MCF 10A (cell line): ENCODE results near the gene LBX1. TPM values are rescaled to one million over a fixed set of nuclear protein-coding genes. Genes with fewer than 3 reads are reported as not detected.

Experiments
- BruUV-seq: library from RNA; stranded (reverse); fragments of 400-500 nt; replicated peaks from 2 replicates; lab custom pipeline; 2021; lab: Mats Ljungman, UMichigan
- CTCF ChIA-PET: fragments of 300-600 bp; sonication (Branson Sonifier 250); formaldehyde crosslinking; extraction: SDS; loops from one replicate; lab custom pipeline; 2021; ENCODE audit warnings: antibody characterized with exemption, inconsistent platforms; lab: Yijun Ruan, JAX
- POLR2A ChIA-PET: fragments of 300-600, 350-650 bp; sonication (Branson Sonifier 250); formaldehyde crosslinking; extraction: SDS; loops from one replicate; lab custom pipeline; 2020; ENCODE audit warnings: antibody characterized with exemption, inconsistent platforms; lab: Yijun Ruan, JAX
- DNase-seq: peaks from one replicate; pipeline ENCODE4 v3.0.0-alpha.2; 2018; ENCODE audit not compliant: unreplicated experiment
- H3K27ac Mint-ChIP-seq: one replicate; pipeline ENCODE4 v1.8.0; 2022; ENCODE audit warnings: mild to moderate bottlenecking, low read depth, mixed read lengths; ENCODE audit not compliant: unreplicated experiment
- H3K27me3 Mint-ChIP-seq: one replicate; pipeline ENCODE4 v1.8.0; 2022; ENCODE audit warnings: mixed read lengths; ENCODE audit not compliant: insufficient read depth, unreplicated experiment
- H3K36me3 Mint-ChIP-seq: one replicate; pipeline ENCODE4 v1.8.0; 2022; ENCODE audit warnings: mild to moderate bottlenecking, moderate library complexity, mixed read lengths; ENCODE audit not compliant: insufficient read depth, unreplicated experiment
- H3K4me1 Mint-ChIP-seq: one replicate; pipeline ENCODE4 v1.8.0; 2022; ENCODE audit warnings: mixed read lengths; ENCODE audit not compliant: insufficient read depth, unreplicated experiment
- H3K4me3 Mint-ChIP-seq: one replicate; pipeline ENCODE4 v1.8.0; 2022; ENCODE audit warnings: mild to moderate bottlenecking, moderate library complexity, mixed read lengths; ENCODE audit not compliant: unreplicated experiment
- H3K9me3 Mint-ChIP-seq: one replicate; pipeline ENCODE4 v1.8.0; 2022; ENCODE audit warnings: mixed read lengths; ENCODE audit not compliant: unreplicated experiment
- intact Hi-C: fragments of 100-400 bp; cut with micrococcal nuclease; formaldehyde crosslinking; loops from 2 replicates; pipeline ENCODE4 v1.14.1; 2022
- total RNA-seq: library from RNA; stranded (reverse); gene quantifications from 2 replicates; pipeline ENCODE4 v1.2.3, GENCODE V29; 2022
- TF ChIP-seq, protein P1 (sequence below): fragments of 200-600 bp; IDR thresholded peaks from one replicate; pipeline ENCODE4 v1.8.0; 2022; ENCODE audit warnings: antibody characterized with exemption, mild to moderate bottlenecking; ENCODE audit not compliant: unreplicated experiment

LBX1 gene
- total RNA-seq, 1 experiment from 2014 or later = not detected

DNA sequence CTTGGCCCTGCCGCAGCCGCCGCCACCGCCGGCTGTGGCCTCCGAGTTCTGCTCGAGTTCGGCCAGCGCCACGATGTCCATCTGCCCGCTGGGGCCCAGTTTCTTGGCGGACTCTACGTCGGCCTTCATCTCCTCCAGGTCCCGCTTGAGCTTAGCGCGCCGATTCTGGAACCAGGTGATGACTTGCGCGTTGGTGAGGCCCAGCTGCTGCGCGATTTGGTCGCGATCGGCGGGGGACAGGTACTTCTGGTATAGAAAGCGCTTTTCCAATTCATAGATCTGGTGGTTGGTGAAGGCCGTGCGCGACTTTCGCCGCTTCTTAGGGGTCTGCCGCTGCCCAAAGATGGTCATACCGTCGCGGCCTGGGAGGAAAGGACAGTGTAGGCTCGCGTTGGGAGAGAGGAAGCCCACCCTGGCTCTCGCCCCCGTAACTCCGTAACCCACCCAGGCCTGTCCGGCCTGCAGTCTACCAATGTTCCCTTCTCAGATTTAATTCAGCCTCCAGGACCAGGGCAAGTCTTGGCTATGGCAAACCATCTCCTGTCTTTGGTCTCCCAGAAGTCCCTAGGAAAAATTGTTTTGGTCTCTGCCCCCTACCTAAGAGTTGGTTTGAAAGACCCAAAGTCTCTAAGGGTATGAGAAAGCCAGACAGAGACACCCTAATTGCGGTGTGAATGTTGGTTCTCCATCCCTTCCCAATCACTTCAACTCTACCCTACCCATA lies 1.7 kb downstream of the LBX1 start:
- POLR2A ChIA-PET = no interaction called here
- H3K36me3 Mint-ChIP-seq = no peaks in the 10 kb centered on the region
- TF ChIP-seq, protein P1, sequence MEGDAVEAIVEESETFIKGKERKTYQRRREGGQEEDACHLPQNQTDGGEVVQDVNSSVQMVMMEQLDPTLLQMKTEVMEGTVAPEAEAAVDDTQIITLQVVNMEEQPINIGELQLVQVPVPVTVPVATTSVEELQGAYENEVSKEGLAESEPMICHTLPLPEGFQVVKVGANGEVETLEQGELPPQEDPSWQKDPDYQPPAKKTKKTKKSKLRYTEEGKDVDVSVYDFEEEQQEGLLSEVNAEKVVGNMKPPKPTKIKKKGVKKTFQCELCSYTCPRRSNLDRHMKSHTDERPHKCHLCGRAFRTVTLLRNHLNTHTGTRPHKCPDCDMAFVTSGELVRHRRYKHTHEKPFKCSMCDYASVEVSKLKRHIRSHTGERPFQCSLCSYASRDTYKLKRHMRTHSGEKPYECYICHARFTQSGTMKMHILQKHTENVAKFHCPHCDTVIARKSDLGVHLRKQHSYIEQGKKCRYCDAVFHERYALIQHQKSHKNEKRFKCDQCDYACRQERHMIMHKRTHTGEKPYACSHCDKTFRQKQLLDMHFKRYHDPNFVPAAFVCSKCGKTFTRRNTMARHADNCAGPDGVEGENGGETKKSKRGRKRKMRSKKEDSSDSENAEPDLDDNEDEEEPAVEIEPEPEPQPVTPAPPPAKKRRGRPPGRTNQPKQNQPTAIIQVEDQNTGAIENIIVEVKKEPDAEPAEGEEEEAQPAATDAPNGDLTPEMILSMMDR = no peak
- H3K27me3 Mint-ChIP-seq = peaks cover 72% of the 10 kb centered on the region
- no peak overlapping the region for H3K4me3 Mint-ChIP-seq
- BruUV-seq = no TSS peak
- H3K27ac Mint-ChIP-seq = no peak overlapping the region
- intact Hi-C loops = no loop called here
- DNase-seq = no peak
- H3K4me1 Mint-ChIP-seq = peaks cover 12% of the 10 kb centered on the region
- H3K9me3 Mint-ChIP-seq = no peaks in the 10 kb centered on the region
- CTCF ChIA-PET = interaction anchor here (0.7 to 0.8 kb wide), 2 partner anchors 44 to 333 kb away, joined by 3 read pairs; no protein-coding TSS in a partner anchor

DNA sequence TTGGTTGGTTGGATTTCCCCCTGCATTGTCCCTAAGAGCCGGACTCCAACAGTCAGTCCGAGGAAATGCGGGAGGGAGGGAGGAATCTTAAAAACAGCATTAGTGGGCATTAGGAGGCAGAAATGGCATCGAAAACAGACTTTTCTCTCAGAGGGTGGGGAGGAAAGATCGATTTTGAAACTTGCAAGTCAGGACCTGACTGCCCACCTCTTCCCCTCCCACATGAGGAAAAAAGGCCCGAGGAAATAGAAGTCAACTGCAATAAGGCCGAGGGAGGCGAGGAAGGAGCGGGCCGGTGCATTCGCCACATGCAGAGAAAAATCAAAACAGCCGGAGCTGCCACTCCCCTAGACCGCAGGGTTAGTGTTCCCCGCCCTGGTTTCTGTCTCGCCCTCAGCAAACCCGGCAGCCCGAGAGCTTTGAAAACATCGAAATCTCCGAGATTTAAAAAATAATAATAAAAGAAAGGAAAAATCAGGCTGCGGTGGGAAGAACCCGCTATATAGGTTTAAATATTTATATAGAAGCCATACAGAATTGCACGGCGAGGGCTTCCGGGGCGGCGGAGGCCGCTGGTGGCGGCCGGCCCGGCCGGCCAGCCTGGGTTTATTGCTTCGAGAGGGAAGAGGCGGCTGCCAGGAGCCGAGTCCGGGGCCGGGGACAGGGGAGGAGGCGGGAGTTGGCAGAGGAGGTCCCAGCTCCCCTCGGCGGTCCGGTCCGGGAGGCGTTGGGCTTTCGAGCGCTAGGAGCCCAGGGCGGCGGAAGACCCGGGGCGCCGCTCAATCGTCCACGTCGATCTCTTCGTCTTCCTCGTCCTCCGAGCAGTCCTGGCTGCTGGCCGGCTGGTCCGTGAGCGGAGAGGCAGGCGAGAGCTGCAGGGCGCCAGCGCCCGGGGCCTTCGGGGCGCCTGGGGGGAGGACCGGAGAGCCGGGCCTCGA lies 2.5 kb downstream of the LBX1 start:
- intact Hi-C loops = no loop called here
- POLR2A ChIA-PET = interaction anchor here (0.7 to 1.1 kb wide), 2 partner anchors 13 to 1161 kb away, joined by 3 read pairs; no protein-coding TSS in a partner anchor
- TF ChIP-seq, protein P1 = no peak
- H3K9me3 Mint-ChIP-seq = no peaks in the 10 kb centered on the region
- no peak overlapping the region for H3K27ac Mint-ChIP-seq
- peaks cover 17% of the 10 kb centered on the region for H3K4me1 Mint-ChIP-seq
- peaks cover 64% of the 10 kb centered on the region for H3K27me3 Mint-ChIP-seq
- H3K36me3 Mint-ChIP-seq = no peaks in the 10 kb centered on the region
- no TSS peak for BruUV-seq
- H3K4me3 Mint-ChIP-seq = no peak overlapping the region
- CTCF ChIA-PET = interaction anchor here (0.6 to 0.7 kb wide), 2 partner anchors 332 to 1599 kb away, joined by 3 to 4 read pairs; no protein-coding TSS in a partner anchor
- no peak for DNase-seq

DNA sequence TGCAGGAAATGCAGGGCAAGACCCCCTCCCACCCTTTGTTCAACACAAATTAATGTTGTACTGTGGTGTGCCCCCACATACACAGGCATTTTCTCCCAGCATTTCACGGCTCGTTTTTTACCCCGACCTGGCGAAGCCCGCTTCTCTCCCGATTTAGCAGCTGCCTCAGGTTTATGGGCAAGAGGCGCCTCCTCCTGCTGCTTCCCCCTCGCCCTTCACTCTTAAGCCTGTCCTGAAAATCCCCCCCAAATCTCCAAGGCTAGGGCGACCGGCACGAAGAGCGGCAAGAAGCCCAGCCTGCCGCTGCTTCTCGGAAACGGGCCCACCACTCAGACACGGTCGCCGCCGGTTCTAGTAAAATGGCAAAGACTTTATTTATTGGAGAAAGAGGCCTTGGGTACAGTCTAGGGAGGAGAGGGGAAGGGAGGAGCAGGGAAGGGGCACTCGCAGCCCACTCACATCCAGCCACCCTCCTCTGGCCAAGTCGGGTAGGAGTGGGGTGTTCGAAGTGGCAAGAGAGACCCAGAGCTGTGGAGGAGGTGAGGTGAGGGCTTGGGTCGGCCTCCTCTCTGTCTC lies 3.3 kb downstream of the LBX1 start:
- ChIA-PET CTCF (interaction anchor here (0.6 kb wide), 1 partner anchor 1600 kb away, joined by 4 read pairs; no protein-coding TSS in a partner anchor), POLR2A (interaction anchor here (1.1 kb wide), 1 partner anchor 14 kb away, joined by 3 read pairs; no protein-coding TSS in a partner anchor)
- BruUV-seq = no TSS peak
- no peaks in the 10 kb centered on the region for H3K9me3 Mint-ChIP-seq
- H3K27ac Mint-ChIP-seq = peak overlapping the region; percentile 52
- H3K4me3 Mint-ChIP-seq = no peak overlapping the region
- intact Hi-C loops = no loop called here
- TF ChIP-seq, protein P1 = no peak
- no peaks in the 10 kb centered on the region for H3K36me3 Mint-ChIP-seq
- DNase-seq = no peak
- H3K27me3 Mint-ChIP-seq = peaks cover 56% of the 10 kb centered on the region
- peaks cover 24% of the 10 kb centered on the region for H3K4me1 Mint-ChIP-seq
